Kidney (tissue), 14 donors: ENCODE measurements around the gene ZMYM2. TPM values are rescaled to one million over a fixed set of nuclear protein-coding genes. Genes with fewer than 3 reads are reported as not detected.
A peak's percentile ranks its signal among the peaks of the same experiment; 100 is the strongest.

Experiments
- DNase-seq, 5 donors: peaks; one replicate each; pipeline ENCODE4 v3.0.0-alpha.2; 2013 to 2020
- FAIRE-seq: peaks from 2 replicates; lab custom pipeline; 2012; peaks lifted over from hg19 to GRCh38; lab: Jason Lieb, UNC
- H3K27ac ChIP-seq, 2 donors: one replicate each; pipeline ENCODE4 v1.7.0; 2013; ENCODE audit warnings: low read depth in 2 of 2, low read length in 2 of 2, inconsistent platforms in 1 of 2
- H3K27me3 ChIP-seq: one replicate; pipeline ENCODE4 v1.7.1; 2013; ENCODE audit warnings: low read length, inconsistent platforms; ENCODE audit not compliant: control insufficient read depth, insufficient read depth
- H3K36me3 ChIP-seq, 3 donors: one replicate each; pipeline versions ENCODE4 v1.7.0 to v1.7.1; 2013; ENCODE audit warnings: low read length in 3 of 3, control low read depth in 1 of 3, inconsistent platforms in 1 of 3; ENCODE audit not compliant: insufficient read depth in 3 of 3, control insufficient read depth in 2 of 3
- H3K4me1 ChIP-seq, 3 donors: one replicate each; pipeline versions ENCODE4 v1.7.0 to v1.7.1; 2013; ENCODE audit warnings: low read length in 3 of 3, inconsistent platforms in 1 of 3, low read depth in 1 of 3; ENCODE audit not compliant: control insufficient read depth in 2 of 3, insufficient read depth in 2 of 3
- H3K4me3 ChIP-seq, 3 donors: one replicate each; pipeline versions ENCODE4 v1.7.0 to v1.8.1; 2013; ENCODE audit warnings: low read length in 3 of 3, control low read depth in 1 of 3, inconsistent platforms in 1 of 3
- H3K9ac ChIP-seq, 3 donors: one replicate each; pipeline versions ENCODE4 v1.7.0 to v1.7.1; 2013; ENCODE audit warnings: low read length in 3 of 3, control low read depth in 1 of 3, inconsistent platforms in 1 of 3
- H3K9me3 ChIP-seq, 3 donors: one replicate each; pipeline versions ENCODE4 v1.7.0 to v1.7.1; 2013; ENCODE audit warnings: low read length in 3 of 3, control low read depth in 1 of 3, inconsistent platforms in 1 of 3; ENCODE audit not compliant: control insufficient read depth in 2 of 3, insufficient read depth in 1 of 3
- CTCF ChIP-seq: IDR thresholded peaks from 3 replicates; pipeline ENCODE4 v1.5.1; 2012; ENCODE audit warnings: mild to moderate bottlenecking, moderate library complexity, borderline replicate concordance; ENCODE audit not compliant: insufficient read depth; ENCODE audit errors: extremely low read depth
- intact Hi-C: fragments of 100-400 bp; cut with DNase I; formaldehyde crosslinking; loops from one replicate; pipeline ENCODE4 v1.11.1; 2022
- polyA plus RNA-seq: library from polyadenylated mRNA; stranded (reverse); fragments of 350-450 nt; fragmentation: Illumina TruSeq; extraction: RNeasy Lipid Tissue Mini Kit (QIAGEN cat#74804); gene quantifications from one replicate; pipeline ENCODE4 v1.2.3, GENCODE V29; 2014; ENCODE audit warnings: low read depth, low replicate concordance; ENCODE audit not compliant: insufficient read depth
- total RNA-seq: library from RNA; stranded (reverse); fragmentation: NEBNext Ultra II Directional; extraction: Animal tissue kit (Norgen Biotek cat#: 25700); gene quantifications from one replicate; pipeline ENCODE4 v1.2.1, GENCODE V29; 2021
- donor health status: control.
- donor health status: control.
- donor health status: control.
- donor health status: control.
- donor health status: control.
- donor health status: DM: yes; HTN: yes; CAD: no.
- donor health status: Normal renal cell carcinoma (clear cell type).

The ZMYM2 gene
- total and polyA plus RNA-seq, 2 donors from 2014 or later, result 22.7 to 81.3 TPM

GRCh38 chr13:20127562-20128458 is 169.3 kb downstream of the ZMYM2 start:
- Histone ChIP-seq H3K27me3 (peaks cover 5% of the 10 kb centered on the region), H3K27ac (peak overlapping the region; percentile 60 to 63), H3K9ac (peak overlapping the region in 2 of 3 donors; percentile 40 to 59), H3K4me1 (peaks cover 0 to 4% (median 0%) of the 10 kb centered on the region in 3 donors), H3K9me3 (no peaks in the 10 kb centered on the region), H3K4me3 (peak overlapping the region in 2 of 3 donors; percentile 50 to 67), H3K36me3 (no peaks in the 10 kb centered on the region)
- intact Hi-C loops, result no loop called here
- DNase-seq (peak; percentile 73 to 88 (median 81)), FAIRE-seq (no peak)
- peak; percentile 28 for TF ChIP-seq CTCF

GRCh38 chr13:20128459-20128931 is 170.0 kb downstream of the ZMYM2 start:
- FAIRE-seq, result no peak
- DNase-seq, result peak in 4 of 5 donors; percentile 33 to 70 (median 45)
- Histone ChIP-seq H3K36me3 (no peaks in the 10 kb centered on the region), H3K9ac (peak overlapping the region in 2 of 3 donors; percentile 34 to 59), H3K27ac (no peak overlapping the region), H3K4me3 (peak overlapping the region in 2 of 3 donors; percentile 44 to 67), H3K4me1 (peaks cover 0 to 4% (median 0%) of the 10 kb centered on the region in 3 donors), H3K27me3 (peaks cover 5% of the 10 kb centered on the region), H3K9me3 (no peaks in the 10 kb centered on the region)
- intact Hi-C loops, result no loop called here
- TF ChIP-seq CTCF, result no peak

- Histone ChIP-seq H3K27ac (no peak overlapping the region), H3K9me3 (no peaks in the 10 kb centered on the region), H3K4me1 (peaks cover 0 to 4% (median 0%) of the 10 kb centered on the region in 3 donors), H3K36me3 (no peaks in the 10 kb centered on the region), H3K9ac (no peak overlapping the region), H3K27me3 (peaks cover 5% of the 10 kb centered on the region), H3K4me3 (peak overlapping the region in 1 of 3 donors; percentile 67)
- FAIRE-seq, result no peak
- peak in 1 of 5 donors; percentile 32 for DNase-seq
- intact Hi-C loops, result no loop called here
- TF ChIP-seq CTCF, result no peak
Observed at GRCh38 chr13:20129076-20129475, 170.5 kb downstream of the ZMYM2 start.
